Measurements from ENCODE around the gene RNF135.
"Not testable (repeated sequence)": the region's sequence is repeated elsewhere in the genome, so short reads cannot be mapped to it uniquely, and the experiment has no call there.

RNF135 gene

DNA sequence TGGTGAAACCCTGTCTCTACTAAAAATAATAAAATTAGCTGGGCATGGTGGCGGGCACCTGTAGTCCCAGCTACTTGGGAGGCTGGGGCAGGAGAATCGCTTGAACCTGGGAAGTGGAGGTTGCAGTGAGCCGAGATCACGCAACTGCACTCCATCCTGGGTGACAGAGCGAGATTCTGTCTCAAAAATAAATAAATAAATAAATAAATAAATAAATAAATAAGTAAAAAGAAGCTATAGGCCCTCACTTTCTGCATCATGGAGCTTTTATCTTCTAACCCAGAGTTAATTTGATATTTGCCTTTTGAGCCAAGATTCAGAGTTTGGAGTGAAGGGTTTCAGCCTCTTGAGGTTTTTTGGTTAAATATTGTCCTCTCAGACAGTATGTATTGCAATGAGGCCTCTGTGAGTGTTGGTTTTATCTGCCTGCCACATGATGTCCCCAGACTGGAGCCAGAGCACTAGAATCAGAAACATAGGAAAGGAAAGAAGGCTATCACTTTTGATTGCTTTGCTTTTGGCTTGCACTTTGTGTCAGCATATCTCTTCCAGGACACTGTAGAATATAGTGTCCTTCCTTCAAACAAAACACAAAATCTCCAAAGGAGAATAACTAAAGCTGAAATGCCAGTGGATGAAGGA is 32.5 kb downstream of the RNF135 start:
- DNase-seq (ENCODE audit: low read depth), result no peak

DNA sequence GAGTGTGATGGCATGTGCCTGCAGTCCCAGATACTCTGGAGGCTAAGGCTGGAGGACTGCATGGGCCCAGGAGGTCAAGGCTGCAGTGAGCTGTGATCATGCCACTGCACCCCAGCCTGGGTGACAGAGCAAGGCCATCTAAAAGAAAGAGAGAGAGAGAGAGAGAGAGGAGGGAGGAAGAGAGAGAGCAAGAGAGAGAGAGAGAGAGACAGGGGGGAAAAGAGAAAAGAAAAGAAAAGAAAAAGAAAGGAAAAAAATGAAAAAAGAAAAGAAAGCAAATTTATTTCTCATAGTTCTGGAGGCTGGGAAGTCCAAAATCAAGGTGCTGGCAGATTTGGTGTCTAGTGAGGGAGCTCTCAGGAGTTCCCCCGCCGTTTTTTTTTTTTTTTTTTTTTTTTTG is 33.3 kb downstream of the RNF135 start:
- no peak for DNase-seq (ENCODE audit: low read depth)

DNA sequence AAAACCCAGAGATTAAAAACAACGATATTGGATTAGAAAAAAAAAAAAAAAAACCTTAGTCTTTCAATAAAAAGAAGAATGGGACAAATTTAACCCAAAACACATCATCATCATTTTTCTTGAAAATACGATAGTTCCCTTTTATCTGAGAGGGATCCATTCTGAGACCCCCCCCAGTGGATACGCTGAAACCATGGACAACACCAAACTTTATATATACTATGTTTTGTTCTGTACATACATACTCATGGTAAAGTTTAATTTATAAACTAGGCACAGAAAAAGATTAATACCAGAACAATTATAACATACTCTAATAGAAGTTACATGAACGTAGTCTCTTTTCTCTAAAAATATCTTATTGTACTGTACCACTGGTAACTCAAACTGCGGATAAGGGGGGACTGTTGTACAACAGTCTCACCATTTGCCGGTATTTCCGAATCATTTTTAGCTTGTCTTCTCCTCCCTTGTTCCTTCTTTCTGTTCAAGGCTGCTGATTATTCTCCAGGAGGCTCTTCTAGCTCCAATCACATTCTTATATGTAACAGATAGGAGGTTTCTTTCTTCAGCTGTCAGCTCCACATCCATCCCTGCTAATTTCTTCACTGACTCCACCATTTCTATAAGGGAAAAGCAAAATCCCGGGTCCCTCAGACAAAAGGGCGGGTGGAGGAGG is 37.0 kb downstream of the RNF135 start:
- no peak for DNase-seq (ENCODE audit: low read depth)

DNA sequence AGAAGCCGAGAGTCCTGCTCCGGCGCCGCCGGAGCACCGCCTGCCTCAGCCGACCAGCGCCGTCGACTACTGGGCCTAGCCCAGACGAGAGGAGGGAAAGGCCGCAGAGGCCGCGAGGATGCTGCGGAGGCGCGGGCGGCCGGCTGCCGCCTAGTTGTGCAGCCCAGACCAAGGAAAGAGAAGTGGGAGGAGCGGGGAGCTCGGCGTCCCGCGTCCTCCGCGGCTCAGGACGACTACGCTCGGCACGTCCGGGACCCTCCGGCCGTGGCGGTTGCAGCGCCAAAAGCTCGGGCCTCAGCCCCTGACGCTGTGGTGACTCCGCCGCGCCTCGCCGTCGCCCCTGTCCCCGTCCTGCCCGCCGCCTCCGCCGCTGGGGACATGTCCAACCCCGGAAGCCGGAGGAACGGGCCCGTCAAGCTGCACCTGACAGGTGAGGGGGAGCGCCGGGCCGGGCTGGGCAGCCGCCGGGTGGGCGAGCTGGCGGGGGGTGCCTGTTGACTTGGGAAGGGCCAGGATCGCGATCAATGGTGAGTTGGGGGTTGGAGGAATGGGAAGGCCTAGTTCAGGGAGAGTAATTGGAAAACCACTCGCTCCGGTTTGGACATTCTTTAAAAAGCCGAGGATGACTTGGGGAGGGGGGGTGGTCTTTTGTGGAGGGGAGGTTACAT is 37.7 kb downstream of the RNF135 start:
- DNase-seq (ENCODE audit: low read depth), result peak; percentile 28

DNA sequence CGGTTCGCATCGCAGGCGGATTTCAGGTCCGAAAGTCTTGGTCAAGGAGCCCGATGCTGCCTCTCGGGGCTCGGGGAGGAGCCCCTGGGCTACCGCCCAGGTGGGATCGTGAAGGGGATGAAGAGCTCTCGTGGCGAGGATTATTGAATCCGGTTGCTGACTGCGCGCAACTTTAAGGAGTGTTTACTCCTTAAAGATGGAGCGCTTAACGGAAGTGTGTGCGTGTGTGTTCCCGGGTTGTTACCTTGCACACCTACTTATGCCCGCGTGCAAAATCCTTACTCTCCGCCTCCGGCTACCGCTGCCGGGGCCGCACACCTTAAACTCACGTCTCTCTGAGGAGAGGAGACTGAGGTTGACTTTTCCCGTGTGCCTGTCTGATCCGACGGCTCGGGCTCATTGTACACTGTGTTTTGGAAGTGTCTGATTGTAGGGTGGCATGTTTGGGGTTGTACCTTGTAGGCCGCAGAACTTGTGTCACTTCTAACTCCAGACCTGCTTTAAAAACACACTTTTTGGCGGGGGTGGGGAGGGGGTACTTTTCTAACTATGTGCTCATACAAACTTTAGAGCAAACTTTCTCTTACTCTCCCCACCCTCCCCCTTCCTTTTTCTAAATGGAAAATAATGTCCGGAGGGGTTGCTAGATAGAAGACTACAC is 38.3 kb downstream of the RNF135 start:
- not testable (repeated sequence) for DNase-seq (ENCODE audit: low read depth)

DNA sequence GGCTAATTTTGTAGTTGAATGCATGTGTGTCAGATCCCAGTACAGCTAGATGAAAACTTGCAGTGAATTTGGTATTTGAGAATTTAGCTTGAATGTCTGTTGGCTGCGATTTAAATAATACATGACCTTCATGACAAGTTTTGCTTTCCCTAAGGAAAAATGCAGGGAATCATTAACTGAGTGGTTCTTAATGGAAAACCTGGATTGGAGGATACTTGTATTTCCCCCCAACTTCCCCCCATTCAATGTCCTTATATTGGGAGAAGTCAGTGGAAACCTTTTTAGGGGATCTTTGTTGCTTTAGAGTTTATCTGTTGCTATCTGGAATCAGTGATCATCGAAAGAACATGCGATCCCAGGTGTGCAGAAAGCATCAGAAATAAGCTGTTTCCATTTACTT is 39.2 kb downstream of the RNF135 start:
- DNase-seq (ENCODE audit: low read depth), result not testable (repeated sequence)

GRCh38 chr17:31013844-31014243 is 43.0 kb downstream of the RNF135 start:
- DNase-seq (ENCODE audit: low read depth), result no peak

GRCh38 chr17:31015639-31016038 is 44.8 kb downstream of the RNF135 start:
- DNase-seq (ENCODE audit: low read depth), result no peak

- DNase-seq (ENCODE audit: low read depth), result no peak
These were observed 48.2 kb downstream of the RNF135 start for GRCh38 chr17:31019004-31019403.

DNA sequence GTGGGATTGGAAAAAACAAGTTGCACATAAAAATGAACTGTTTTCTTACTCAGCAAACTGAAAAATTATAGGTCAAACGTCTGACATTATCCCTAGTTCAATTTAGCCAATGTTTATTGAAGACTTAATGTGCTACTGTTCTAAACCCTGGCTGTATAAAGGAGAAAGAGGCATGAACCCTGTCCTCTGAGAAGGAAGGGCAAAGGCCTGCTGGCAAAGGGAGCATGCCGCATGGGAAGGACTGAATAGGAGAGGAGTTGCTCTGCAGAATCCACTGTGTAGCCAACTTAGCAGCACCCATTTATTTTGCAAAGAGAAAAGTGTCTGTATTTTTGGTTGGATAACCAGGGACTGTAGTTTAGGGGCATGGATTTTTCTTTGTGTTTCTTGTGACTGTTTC is 52.3 kb downstream of the RNF135 start:
- not testable (repeated sequence) for DNase-seq (ENCODE audit: low read depth)

DNA sequence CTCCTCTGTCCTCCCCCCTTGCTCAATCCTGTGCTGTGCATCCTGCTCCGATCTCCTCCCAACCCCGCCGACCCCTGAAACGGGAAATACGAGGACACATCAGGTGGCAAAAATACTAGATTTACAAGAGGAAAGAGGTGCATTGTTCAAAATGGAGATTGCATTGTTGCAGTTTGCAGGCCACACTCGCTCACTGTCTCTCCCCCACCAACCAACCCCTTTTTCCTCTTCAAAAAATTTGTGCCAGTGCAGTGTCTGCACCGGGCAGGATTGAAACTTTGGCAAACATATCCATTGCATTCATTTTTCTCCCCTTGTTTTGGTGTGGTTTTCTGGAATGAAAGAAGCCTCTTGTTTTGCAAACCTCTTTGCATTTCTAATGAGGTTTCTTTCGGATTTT is 61.0 kb downstream of the RNF135 start:
- DNase-seq (ENCODE audit: low read depth), result no peak

DNA sequence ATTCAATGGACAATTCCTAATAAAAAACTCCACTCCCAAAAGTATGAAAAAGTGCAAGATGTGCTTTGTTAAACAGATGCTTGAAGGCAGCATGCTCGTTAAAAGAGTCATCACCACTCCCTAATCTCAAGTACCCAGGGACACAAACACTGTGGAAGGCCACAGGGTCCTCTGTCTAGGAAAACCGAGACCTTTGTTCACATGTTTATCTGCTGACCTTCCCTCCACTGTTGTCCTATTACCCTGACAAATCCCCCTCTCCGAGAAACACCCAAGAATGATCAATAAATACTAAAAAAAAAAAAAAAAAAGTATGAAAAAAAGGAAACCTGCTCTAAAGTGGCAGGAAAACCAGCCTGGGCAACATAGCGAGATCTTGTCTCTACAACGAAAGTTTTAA is 64.8 kb downstream of the RNF135 start:
- not testable (repeated sequence) for DNase-seq (ENCODE audit: low read depth)

DNA sequence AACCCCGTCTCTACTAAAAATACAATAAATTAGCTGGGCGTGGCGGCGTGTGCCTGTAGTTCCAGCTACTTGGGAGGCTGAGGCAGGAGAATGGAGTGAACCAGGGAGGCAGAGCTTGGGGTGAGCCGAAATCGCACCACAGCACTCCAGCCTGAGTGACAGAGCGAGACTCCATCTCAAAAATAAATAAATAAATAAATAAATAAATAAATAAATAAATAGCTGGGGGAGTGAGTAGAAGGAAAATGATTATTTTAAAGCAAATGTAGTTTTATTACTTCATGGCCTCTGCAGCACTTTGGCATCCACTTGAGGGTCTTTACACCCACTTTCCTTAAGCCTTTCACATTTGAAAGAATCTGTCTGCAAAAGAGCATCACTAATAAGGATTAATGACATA is 70.0 kb downstream of the RNF135 start:
- not testable (repeated sequence) for DNase-seq (ENCODE audit: low read depth)

- not testable (repeated sequence) for DNase-seq (ENCODE audit: low read depth)
These were observed 71.5 kb downstream of the RNF135 start for GRCh38 chr17:31042378-31042777.

GRCh38 chr17:31046856-31047425 is 76.1 kb downstream of the RNF135 start:
- not testable (repeated sequence) for DNase-seq (ENCODE audit: low read depth)

DNA sequence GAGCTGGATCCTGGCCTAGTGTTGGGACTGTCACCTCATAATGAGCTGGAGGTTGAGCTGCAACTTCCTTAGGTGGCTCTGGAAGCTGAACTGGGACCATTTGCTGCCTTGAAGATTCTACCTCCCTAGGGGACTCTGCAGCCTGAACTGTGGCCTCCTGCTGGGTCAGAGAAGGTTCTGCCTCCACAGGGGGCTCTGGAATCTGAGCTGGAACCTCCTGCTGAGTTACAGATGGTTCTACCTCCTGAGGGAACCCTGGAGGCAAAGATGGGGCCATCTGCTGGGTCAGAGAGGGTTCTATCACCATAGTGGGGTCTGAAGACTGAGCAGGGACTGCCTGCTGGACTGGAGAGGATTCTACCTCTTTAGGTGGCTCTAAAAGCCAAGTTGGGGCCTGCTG is 77.3 kb downstream of the RNF135 start:
- DNase-seq (ENCODE audit: low read depth), result no peak

- no peak for DNase-seq (ENCODE audit: low read depth)
These were observed 77.9 kb downstream of the RNF135 start for GRCh38 chr17:31048780-31049179.

All from stimulated activated CD8-positive, alpha-beta memory T cell treated with anti-CD3 and anti-CD28 coated beads, Interleukin-12 subunit alpha, Interleukin-12 subunit beta, amount 100 ng/mL, for 4 hours (primary cell).